ENCODE data around the gene CMTM7.

Gene CMTM7

DNA sequence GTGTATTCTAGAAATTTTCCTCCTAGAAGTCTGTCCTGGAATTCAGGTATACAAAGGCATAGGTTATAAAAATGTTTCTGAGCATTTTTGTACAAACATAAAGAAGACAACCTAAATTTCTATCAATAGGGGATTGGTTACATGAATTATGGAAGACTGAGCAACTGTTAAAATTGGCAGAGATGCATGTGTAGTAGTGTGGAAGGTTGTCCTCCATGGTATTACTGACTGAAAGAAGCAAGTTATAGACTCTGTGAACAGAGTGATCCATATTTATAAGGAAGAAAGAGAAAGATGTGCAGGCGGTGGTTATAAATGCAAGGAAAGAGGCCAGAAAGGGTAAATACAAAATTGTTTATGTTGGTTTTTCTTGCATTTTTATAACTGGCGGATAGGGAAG lies 38.3 kb upstream of the CMTM7 start:
- no peak overlapping the region for H2AFZ ChIP-seq
- no peaks in the 10 kb centered on the region for H3K27me3 ChIP-seq (ENCODE audit: control insufficient read depth, insufficient read depth, low read length)
- no peaks in the 10 kb centered on the region for H3K9me3 ChIP-seq (ENCODE audit: control insufficient read depth, low read length)
- H3K36me3 ChIP-seq (ENCODE audit: control insufficient read depth, insufficient read depth, low read length): no peaks in the 10 kb centered on the region
- H3K4me3 ChIP-seq (ENCODE audit: low read depth, low read length): no peak overlapping the region
- H3K4me2 ChIP-seq (ENCODE audit: low read length): no peak overlapping the region
- peaks cover 9% of the 10 kb centered on the region for H3K4me1 ChIP-seq
- TF ChIP-seq CTCF (IDR thresholded peaks at IDR 0.05): no peak
- no peak overlapping the region for H3K27ac ChIP-seq
- peaks cover 26% of the 10 kb centered on the region for H3K79me2 ChIP-seq
- no peak overlapping the region for H3K9ac ChIP-seq

DNA sequence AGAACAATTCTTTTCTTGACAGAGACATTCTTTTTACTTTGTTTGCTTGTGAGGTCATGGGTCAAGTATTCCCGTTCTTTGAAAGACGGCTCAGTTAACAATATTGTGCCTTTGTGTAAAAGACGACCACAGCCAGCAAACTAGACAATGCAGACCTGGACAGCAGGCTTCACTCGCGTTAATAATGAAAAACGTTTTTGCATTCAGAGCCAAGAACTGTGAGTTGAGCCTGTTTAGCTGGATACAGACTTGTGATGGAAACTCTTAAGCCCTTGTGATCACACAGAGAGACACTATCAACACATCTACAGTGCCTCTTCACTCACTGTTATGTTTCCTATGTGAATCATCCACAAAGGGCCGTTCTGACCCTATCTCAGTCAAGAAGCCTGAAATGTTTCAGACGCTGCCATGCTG lies 37.3 kb upstream of the CMTM7 start:
- Histone ChIP-seq H3K9me3 (ENCODE audit: control insufficient read depth, low read length) (no peaks in the 10 kb centered on the region), H3K9ac (no peak overlapping the region), H3K27me3 (ENCODE audit: control insufficient read depth, insufficient read depth, low read length) (no peaks in the 10 kb centered on the region), H3K4me3 (ENCODE audit: low read depth, low read length) (no peak overlapping the region), H3K4me2 (ENCODE audit: low read length) (no peak overlapping the region), H3K27ac (no peak overlapping the region), H3K36me3 (ENCODE audit: control insufficient read depth, insufficient read depth, low read length) (no peaks in the 10 kb centered on the region), H3K4me1 (peaks cover 9% of the 10 kb centered on the region), H3K79me2 (peaks cover 26% of the 10 kb centered on the region), H2AFZ (peak overlapping the region; percentile 20)
- TF ChIP-seq CTCF (IDR thresholded peaks at IDR 0.05): no peak

DNA sequence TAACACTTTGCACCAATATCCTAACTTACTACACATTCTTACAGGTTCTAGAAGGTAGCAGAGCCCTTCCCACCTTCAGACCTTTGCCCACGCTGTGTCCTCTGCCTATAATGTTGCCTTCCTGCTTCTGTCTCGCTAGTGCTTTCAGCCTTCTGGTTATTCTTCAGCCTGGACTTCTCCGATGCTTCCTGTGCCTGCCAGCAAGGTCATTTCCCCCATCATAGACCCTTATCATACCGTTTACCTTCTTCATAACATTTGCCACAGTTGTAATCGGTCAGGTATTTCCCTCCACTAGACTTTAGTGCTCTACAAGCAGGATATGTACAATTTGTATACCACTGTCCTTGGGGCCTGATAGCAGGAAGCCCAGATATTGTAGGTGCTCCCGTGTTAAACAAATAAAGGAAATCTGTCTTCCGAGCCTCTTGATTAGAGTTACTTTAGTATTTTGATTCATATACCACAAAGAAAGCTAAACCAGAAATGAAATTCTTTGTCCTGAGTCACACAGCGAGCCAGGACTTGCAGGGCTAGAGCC lies 35.8 kb upstream of the CMTM7 start:
- Histone ChIP-seq H3K36me3 (ENCODE audit: control insufficient read depth, insufficient read depth, low read length) (no peaks in the 10 kb centered on the region), H3K9me3 (ENCODE audit: control insufficient read depth, low read length) (no peaks in the 10 kb centered on the region), H3K9ac (no peak overlapping the region), H2AFZ (no peak overlapping the region), H3K4me2 (ENCODE audit: low read length) (no peak overlapping the region), H3K4me3 (ENCODE audit: low read depth, low read length) (no peak overlapping the region), H3K4me1 (peaks cover 9% of the 10 kb centered on the region), H3K27me3 (ENCODE audit: control insufficient read depth, insufficient read depth, low read length) (no peaks in the 10 kb centered on the region), H3K27ac (no peak overlapping the region), H3K79me2 (peaks cover 17% of the 10 kb centered on the region)
- TF ChIP-seq CTCF (IDR thresholded peaks at IDR 0.05): no peak

GRCh38 chr3:32359766-32360492 lies 31.7 kb upstream of the CMTM7 start:
- Histone ChIP-seq H3K4me3 (ENCODE audit: low read depth, low read length) (no peak overlapping the region), H3K27me3 (ENCODE audit: control insufficient read depth, insufficient read depth, low read length) (no peaks in the 10 kb centered on the region), H3K36me3 (ENCODE audit: control insufficient read depth, insufficient read depth, low read length) (no peaks in the 10 kb centered on the region), H3K27ac (no peak overlapping the region), H3K9ac (no peak overlapping the region), H3K9me3 (ENCODE audit: control insufficient read depth, low read length) (no peaks in the 10 kb centered on the region), H3K79me2 (peaks cover 13% of the 10 kb centered on the region), H3K4me2 (ENCODE audit: low read length) (no peak overlapping the region), H3K4me1 (no peaks in the 10 kb centered on the region), H2AFZ (no peak overlapping the region)
- TF ChIP-seq CTCF (IDR thresholded peaks at IDR 0.05): no peak

DNA sequence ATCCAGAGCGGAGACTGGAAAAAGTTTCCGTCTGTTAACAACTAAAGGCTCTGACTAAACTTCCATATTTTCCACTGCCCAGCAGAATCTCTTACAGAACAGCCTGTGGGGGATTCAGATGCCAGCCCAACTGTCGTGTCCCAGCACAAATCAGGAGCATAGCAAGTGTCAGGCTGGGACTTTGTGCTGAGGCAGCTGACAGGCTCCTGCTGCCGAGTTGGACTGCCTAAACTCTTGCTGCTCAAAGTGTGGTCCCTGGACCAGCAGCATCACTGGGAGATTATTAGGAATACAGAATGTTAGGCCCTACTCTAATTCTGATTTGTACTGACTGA lies 31.2 kb upstream of the CMTM7 start:
- Histone ChIP-seq H3K9ac (no peak overlapping the region), H2AFZ (no peak overlapping the region), H3K4me2 (ENCODE audit: low read length) (no peak overlapping the region), H3K4me1 (no peaks in the 10 kb centered on the region), H3K36me3 (ENCODE audit: control insufficient read depth, insufficient read depth, low read length) (no peaks in the 10 kb centered on the region), H3K79me2 (peaks cover 13% of the 10 kb centered on the region), H3K27me3 (ENCODE audit: control insufficient read depth, insufficient read depth, low read length) (no peaks in the 10 kb centered on the region), H3K4me3 (ENCODE audit: low read depth, low read length) (no peak overlapping the region), H3K27ac (no peak overlapping the region), H3K9me3 (ENCODE audit: control insufficient read depth, low read length) (no peaks in the 10 kb centered on the region)
- no peak for TF ChIP-seq CTCF (IDR thresholded peaks at IDR 0.05)
